HCT116 (cell line): ENCODE measurements around the gene CHAF1A. TPM values are rescaled to one million over a fixed set of nuclear protein-coding genes. Genes with fewer than 3 reads are reported as not detected.

ENCODE experiments used
- ATAC-seq: fragments of 200-7000 bp; cut with Tn5 transposase; 2 replicates; pipeline ENCODE4 v1.9.1; 2020; ENCODE audit warnings: mild to moderate bottlenecking, moderate library complexity
- BruUV-seq: library from RNA; stranded (reverse); fragments of 400-500 nt; replicated peaks from 2 replicates; lab custom pipeline; 2021; lab: Mats Ljungman, UMichigan
- CTCF ChIA-PET: fragments of 300-600 bp; sonication (Branson Sonifier 250); formaldehyde crosslinking; loops from one replicate; lab custom pipeline; 2021; ENCODE audit warnings: antibody characterized with exemption; lab: Charles Lee
- POLR2A ChIA-PET: fragments of 300-600, 350-600 bp; sonication (Branson Sonifier 250); formaldehyde crosslinking; loops from one replicate; lab custom pipeline; 2021; ENCODE audit warnings: antibody characterized with exemption; lab: Charles Lee
- RAD21 ChIA-PET, 2 experiments: fragments of 300-600 bp; sonication (Branson Sonifier 250); formaldehyde crosslinking; loops; one replicate each; lab custom pipeline; 2023; ENCODE audit warnings: low total read pairs in 2 of 2; ENCODE audit not compliant: uncharacterized antibody in 2 of 2, unreplicated experiment in 2 of 2, low non-redundant PET in 1 of 2; lab: Charles Lee
- DNase-seq: peaks from one replicate; pipeline ENCODE4 v3.0.0-alpha.2; 2010; ENCODE audit warnings: low read depth, low spot score
- H2AFZ ChIP-seq: fragments of 200-600 bp; shearing (Covaris generic), sonication (generic); 2 replicates; pipeline ENCODE4 v1.6.1; 2017; ENCODE audit warnings: low read depth, mixed run types, mixed read lengths, antibody characterized with exemption, low read length; ENCODE audit not compliant: poor library complexity, severe bottlenecking
- H3K27ac ChIP-seq: 2 replicates; pipeline ENCODE4 v1.5.1; 2012; ENCODE audit warnings: low read depth, low read length
- H3K27me3 ChIP-seq: fragments of 200-600 bp; sonication (generic); 2 replicates; pipeline ENCODE4 v1.6.1; 2016; ENCODE audit warnings: mixed run types, low read length, mixed read lengths; ENCODE audit not compliant: insufficient read depth
- H3K36me3 ChIP-seq, 2 experiments: fragments of 200-500 bp in 1 of 2; fragments of 200-600 bp in 1 of 2; sonication (Bioruptor generic) in 1 of 2; sonication (generic) in 1 of 2; 2 replicates each; pipeline versions ENCODE4 v1.5.1 to v1.6.1; 2014 to 2016; ENCODE audit warnings: low read length in 2 of 2, inconsistent platforms in 1 of 2, mixed read lengths in 1 of 2, mixed run types in 1 of 2; ENCODE audit not compliant: insufficient read depth in 2 of 2, control insufficient read depth in 1 of 2
- H3K4me1 ChIP-seq, 2 experiments: fragments of 200-600 bp in 1 of 2; sonication (generic) in 1 of 2; 2 replicates each; pipeline versions ENCODE4 v1.5.1 to v1.6.1; 2012 to 2017; ENCODE audit warnings: low read length in 2 of 2, inconsistent platforms in 1 of 2, mild to moderate bottlenecking in 1 of 2, mixed read lengths in 1 of 2, mixed run types in 1 of 2, moderate library complexity in 1 of 2; ENCODE audit not compliant: insufficient read depth in 2 of 2, control insufficient read depth in 1 of 2
- H3K4me2 ChIP-seq: fragments of 200-600 bp; sonication (generic); 2 replicates; pipeline ENCODE4 v1.6.1; 2017; ENCODE audit warnings: mixed run types, low read length, mixed read lengths
- H3K4me3 ChIP-seq, 2 experiments: fragments of 200-600 bp in 1 of 2; sonication (generic) in 1 of 2; replicated peaks in 1 of 2; 2 replicates each; pipeline ENCODE4 v1.5.1; 2011 to 2016; ENCODE audit warnings: low read length in 2 of 2, control low read depth in 1 of 2, low read depth in 1 of 2, mild to moderate bottlenecking in 1 of 2, mixed read lengths in 1 of 2, mixed run types in 1 of 2
- H3K79me2 ChIP-seq: fragments of 200-600 bp; sonication (generic); 2 replicates; pipeline ENCODE4 v1.6.1; 2017; ENCODE audit warnings: mild to moderate bottlenecking, mixed run types, low read length, moderate library complexity, mixed read lengths; ENCODE audit not compliant: insufficient read depth
- H3K9ac ChIP-seq: fragments of 200-600 bp; sonication (generic); 2 replicates; pipeline ENCODE4 v1.6.1; 2016; ENCODE audit warnings: low read length, mixed read lengths
- H3K9me2 ChIP-seq: fragments of 200-600 bp; sonication (generic), shearing (Covaris generic); 2 replicates; pipeline ENCODE4 v1.6.1; 2017; ENCODE audit warnings: mixed run types, mild to moderate bottlenecking, moderate library complexity; ENCODE audit not compliant: insufficient read depth
- H3K9me3 ChIP-seq, 2 experiments: fragments of 200-500 bp in 1 of 2; fragments of 200-600 bp in 1 of 2; sonication (Bioruptor generic) in 1 of 2; sonication (generic) in 1 of 2; 2 replicates each; pipeline ENCODE4 v1.6.1; 2014 to 2017; ENCODE audit warnings: low read length in 2 of 2, mixed read lengths in 2 of 2, inconsistent platforms in 1 of 2, low read depth in 1 of 2, mild to moderate bottlenecking in 1 of 2, mixed run types in 1 of 2, moderate library complexity in 1 of 2; ENCODE audit not compliant: control insufficient read depth in 1 of 2, insufficient read depth in 1 of 2
- H4K20me1 ChIP-seq: fragments of 200-600 bp; sonication (generic), shearing (Covaris generic); 2 replicates; pipeline ENCODE4 v1.6.1; 2017; ENCODE audit warnings: mixed run types, mild to moderate bottlenecking, moderate library complexity; ENCODE audit not compliant: insufficient read depth
- CTCF ChIP-seq, 3 experiments: fragments of 200-600 bp in 1 of 3; sonication (generic) in 1 of 3; IDR thresholded peaks in 2 of 3; conservative IDR thresholded peaks in 1 of 3; 2 replicates each; pipeline ENCODE4 v1.5.1; 2012 to 2017; ENCODE audit warnings: low read depth in 2 of 3, low read length in 2 of 3, antibody characterized with exemption in 1 of 3, borderline replicate concordance in 1 of 3, control low read depth in 1 of 3, mild to moderate bottlenecking in 1 of 3, mixed read lengths in 1 of 3, mixed run types in 1 of 3, moderate library complexity in 1 of 3; ENCODE audit not compliant: insufficient read depth in 1 of 3
- EZH2phosphoT487 ChIP-seq: fragments of 200-600 bp; IDR thresholded peaks from 2 replicates; pipeline ENCODE4 v1.6.1; 2018; ENCODE audit warnings: antibody characterized with exemption, borderline replicate concordance
- JUND ChIP-seq: IDR thresholded peaks from 2 replicates; pipeline ENCODE4 v1.6.1; 2012
- POLR2A ChIP-seq: IDR thresholded peaks from 2 replicates; pipeline ENCODE4 v1.7.0; 2011; ENCODE audit warnings: borderline replicate concordance; ENCODE audit not compliant: insufficient read depth, insufficient read length; ENCODE audit errors: extremely low read depth
- POLR2AphosphoS5 ChIP-seq: IDR thresholded peaks from 2 replicates; pipeline ENCODE4 v1.6.1; 2011; ENCODE audit warnings: mild to moderate bottlenecking, low read depth, low read length, moderate library complexity
- RAD21 ChIP-seq: IDR thresholded peaks from 2 replicates; pipeline ENCODE4 v1.6.1; 2012; ENCODE audit warnings: low read depth, mild to moderate bottlenecking
- ZFX ChIP-seq: fragments of 450-650 bp; IDR thresholded peaks from 2 replicates; pipeline ENCODE4 v1.6.1; 2017
- ZNF274 ChIP-seq: fragments of 200-500 bp; sonication (Bioruptor generic); IDR thresholded peaks from 2 replicates; pipeline ENCODE4 v1.6.1; 2014; ENCODE audit warnings: mild to moderate bottlenecking, low read depth, low read length, inconsistent platforms
- intact Hi-C: fragments of 100-400 bp; cut with micrococcal nuclease; formaldehyde crosslinking; loops from 2 replicates; pipeline ENCODE4 v1.10.0; 2022
- total RNA-seq: library from RNA; stranded (reverse); gene quantifications from one replicate; pipeline ENCODE4 v1.2.1, GENCODE V29; 2021; ENCODE audit not compliant: unreplicated experiment
- TF ChIP-seq, protein P1 (sequence below): IDR thresholded peaks from 2 replicates; pipeline ENCODE4 v1.6.1; 2011; ENCODE audit warnings: mild to moderate bottlenecking, low read length, moderate library complexity; ENCODE audit not compliant: insufficient replicate concordance; ENCODE audit errors: extremely low read depth

CHAF1A gene
- total RNA-seq, 1 experiment from 2014 or later, result 69.9 TPM

DNA sequence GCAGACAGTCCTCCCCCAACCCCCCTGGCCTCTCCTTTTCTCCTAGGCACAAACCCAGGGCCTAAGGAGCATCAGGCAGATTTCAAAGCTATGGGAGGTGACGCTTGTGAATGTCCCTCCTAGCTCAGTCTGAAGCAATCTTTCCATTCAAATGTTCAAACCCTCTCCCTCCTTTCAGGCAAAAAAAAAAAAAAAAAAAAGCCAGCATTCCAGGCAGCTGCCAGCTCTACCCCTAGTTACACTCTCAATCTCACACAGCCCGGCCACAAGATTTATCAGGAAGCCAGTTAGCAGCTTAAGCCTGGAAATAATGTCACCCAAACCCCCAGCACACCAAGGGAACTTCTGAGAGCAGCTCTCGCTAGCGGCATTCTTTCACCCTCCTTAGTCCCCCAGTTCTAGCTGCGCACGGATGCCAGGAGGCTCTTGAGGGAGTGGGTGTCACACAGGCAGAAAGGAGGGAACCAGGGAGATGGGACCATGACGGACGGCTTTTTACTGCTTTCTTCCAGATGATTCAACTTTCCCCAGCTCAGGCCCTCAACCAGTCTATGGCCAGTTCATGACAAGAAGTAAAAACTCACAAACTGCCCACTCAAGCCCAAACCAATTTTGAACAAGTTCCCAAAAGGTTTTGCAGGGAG is 8.4 kb upstream of the CHAF1A start:
- Histone ChIP-seq H3K9me2 (no peaks in the 10 kb centered on the region), H4K20me1 (peaks cover 5% of the 10 kb centered on the region; the same call in 1 of the 2 replicates), H3K4me1 (peaks cover 3 to 7% of the 10 kb centered on the region in 2 experiments; a peak in 2 of 4 replicates), H3K4me2 (no peak overlapping the region), H3K36me3 (peaks cover 5 to 33% of the 10 kb centered on the region in 2 experiments; a peak in 3 of 4 replicates), H3K27ac (no peak overlapping the region), H3K9ac (no peak overlapping the region), H3K27me3 (no peaks in the 10 kb centered on the region), H2AFZ (no peak overlapping the region)
- ChIA-PET RAD21 (no interaction called here), CTCF (interaction anchor here (1.1 to 1.3 kb wide), 2 partner anchors 18 to 127 kb away, joined by 6 read pairs; no protein-coding TSS in a partner anchor), POLR2A (no interaction called here)
- no peak for DNase-seq
- BruUV-seq, result no TSS peak
- intact Hi-C loops, result no loop called here
- TF ChIP-seq CTCF (IDR thresholded peaks at IDR 0.05 in 2 of 3, conservative IDR thresholded peaks at IDR 0.05 in 1 of 3; ENCODE audit: borderline replicate concordance in 1 of 3, insufficient read depth in 1 of 3, low read depth in 2 of 3, low read length in 2 of 3) (no peak), JUND (no peak), ZNF274 (no peak), ZFX (no peak), POLR2A (no peak), RAD21 (no peak), EZH2phosphoT487 (no peak), POLR2AphosphoS5 (no peak)
- TF ChIP-seq, protein P1, sequence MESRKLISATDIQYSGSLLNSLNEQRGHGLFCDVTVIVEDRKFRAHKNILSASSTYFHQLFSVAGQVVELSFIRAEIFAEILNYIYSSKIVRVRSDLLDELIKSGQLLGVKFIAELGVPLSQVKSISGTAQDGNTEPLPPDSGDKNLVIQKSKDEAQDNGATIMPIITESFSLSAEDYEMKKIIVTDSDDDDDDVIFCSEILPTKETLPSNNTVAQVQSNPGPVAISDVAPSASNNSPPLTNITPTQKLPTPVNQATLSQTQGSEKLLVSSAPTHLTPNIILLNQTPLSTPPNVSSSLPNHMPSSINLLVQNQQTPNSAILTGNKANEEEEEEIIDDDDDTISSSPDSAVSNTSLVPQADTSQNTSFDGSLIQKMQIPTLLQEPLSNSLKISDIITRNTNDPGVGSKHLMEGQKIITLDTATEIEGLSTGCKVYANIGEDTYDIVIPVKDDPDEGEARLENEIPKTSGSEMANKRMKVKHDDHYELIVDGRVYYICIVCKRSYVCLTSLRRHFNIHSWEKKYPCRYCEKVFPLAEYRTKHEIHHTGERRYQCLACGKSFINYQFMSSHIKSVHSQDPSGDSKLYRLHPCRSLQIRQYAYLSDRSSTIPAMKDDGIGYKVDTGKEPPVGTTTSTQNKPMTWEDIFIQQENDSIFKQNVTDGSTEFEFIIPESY, result no peak
- TF ChIP-seq, all 23 proteins: peak for 0
- no peak overlapping the region for H3K4me3 ChIP-seq
- H3K79me2 ChIP-seq, result peaks cover 99% of the 10 kb centered on the region
- ATAC-seq, result no peak
- no peaks in the 10 kb centered on the region for H3K9me3 ChIP-seq
